ENCODE measurements around the gene MRPL21. TPM values are rescaled to one million over a fixed set of nuclear protein-coding genes. Genes with fewer than 3 reads are reported as not detected.

The MRPL21 gene
- total RNA-seq, 4 donors from 2014 or later = 27.4 to 49.5 (median 38.1) TPM

GRCh38 chr11:68947151-68947550, 43.5 kb upstream of the MRPL21 start:
- Histone ChIP-seq H3K4me3 (no peak overlapping the region), H3K27ac (peak overlapping the region in 1 of 4 donors; percentile 84), H3K4me1 (peaks cover 0 to 10% (median 0%) of the 10 kb centered on the region in 4 donors), H3K27me3 (no peaks in the 10 kb centered on the region), H3K9me3 (no peaks in the 10 kb centered on the region), H3K36me3 (no peaks in the 10 kb centered on the region)
- no peak for DNase-seq
- no peak for TF ChIP-seq CTCF (IDR thresholded peaks at IDR 0.05)
- TF ChIP-seq POLR2A (IDR thresholded peaks at IDR 0.05) = no peak

GRCh38 chr11:68946416-68947090, 42.9 kb upstream of the MRPL21 start:
- Histone ChIP-seq H3K36me3 (no peaks in the 10 kb centered on the region), H3K27me3 (no peaks in the 10 kb centered on the region), H3K9me3 (no peaks in the 10 kb centered on the region), H3K4me1 (peaks cover 0 to 10% (median 0%) of the 10 kb centered on the region in 4 donors), H3K4me3 (no peak overlapping the region), H3K27ac (peak overlapping the region in 1 of 4 donors; percentile 84)
- peak in 1 of 3 donors; percentile 16 for DNase-seq
- no peak for TF ChIP-seq CTCF (IDR thresholded peaks at IDR 0.05)
- no peak for TF ChIP-seq POLR2A (IDR thresholded peaks at IDR 0.05)

GRCh38 chr11:68942751-68943271, 39.2 kb upstream of the MRPL21 start:
- H3K36me3 ChIP-seq = peaks cover 0 to 20% (median 0%) of the 10 kb centered on the region in 3 donors
- peaks cover 0 to 10% (median 0%) of the 10 kb centered on the region in 4 donors for H3K4me1 ChIP-seq
- peak in 1 of 3 donors; percentile 43 for DNase-seq
- no peaks in the 10 kb centered on the region for H3K9me3 ChIP-seq
- TF ChIP-seq POLR2A (IDR thresholded peaks at IDR 0.05) = no peak
- TF ChIP-seq CTCF (IDR thresholded peaks at IDR 0.05) = no peak
- no peaks in the 10 kb centered on the region for H3K27me3 ChIP-seq
- H3K27ac ChIP-seq = peak overlapping the region in 3 of 4 donors; percentile 10 to 84 (median 59)
- H3K4me3 ChIP-seq = no peak overlapping the region

GRCh38 chr11:68942095-68942620, 38.5 kb upstream of the MRPL21 start:
- H3K4me3 ChIP-seq = no peak overlapping the region
- no peaks in the 10 kb centered on the region for H3K9me3 ChIP-seq
- TF ChIP-seq POLR2A (IDR thresholded peaks at IDR 0.05) = no peak
- H3K4me1 ChIP-seq = peaks cover 0 to 6% (median 0%) of the 10 kb centered on the region in 4 donors
- H3K27ac ChIP-seq = peak overlapping the region in 3 of 4 donors; percentile 10 to 84 (median 59)
- peak in 1 of 3 donors; percentile 41 for DNase-seq
- H3K36me3 ChIP-seq = peaks cover 0 to 26% (median 0%) of the 10 kb centered on the region in 3 donors
- H3K27me3 ChIP-seq = no peaks in the 10 kb centered on the region

- no peak for TF ChIP-seq POLR2A (IDR thresholded peaks at IDR 0.05)
- no peak for TF ChIP-seq CTCF (IDR thresholded peaks at IDR 0.05)
- no peaks in the 10 kb centered on the region for H3K4me1 ChIP-seq
- H3K27me3 ChIP-seq = no peaks in the 10 kb centered on the region
- H3K4me3 ChIP-seq = no peak overlapping the region
- peak overlapping the region in 2 of 4 donors; percentile 59 to 84 for H3K27ac ChIP-seq
- peak in 1 of 3 donors; percentile 40 for DNase-seq
- H3K36me3 ChIP-seq = peaks cover 0 to 33% (median 0%) of the 10 kb centered on the region in 3 donors
- no peaks in the 10 kb centered on the region for H3K9me3 ChIP-seq
Measured at GRCh38 chr11:68941324-68942094, 37.9 kb upstream of the MRPL21 start.

Data from Peyer's patch (tissue), 4 donors.